ENCODE results near the gene HAS3. TPM values are rescaled to one million over a fixed set of nuclear protein-coding genes. Genes with fewer than 3 reads are reported as not detected.
"Not testable (repeated sequence)": the region's sequence is repeated elsewhere in the genome, so short reads cannot be mapped to it uniquely, and the experiment has no call there.

The HAS3 gene, protein sequence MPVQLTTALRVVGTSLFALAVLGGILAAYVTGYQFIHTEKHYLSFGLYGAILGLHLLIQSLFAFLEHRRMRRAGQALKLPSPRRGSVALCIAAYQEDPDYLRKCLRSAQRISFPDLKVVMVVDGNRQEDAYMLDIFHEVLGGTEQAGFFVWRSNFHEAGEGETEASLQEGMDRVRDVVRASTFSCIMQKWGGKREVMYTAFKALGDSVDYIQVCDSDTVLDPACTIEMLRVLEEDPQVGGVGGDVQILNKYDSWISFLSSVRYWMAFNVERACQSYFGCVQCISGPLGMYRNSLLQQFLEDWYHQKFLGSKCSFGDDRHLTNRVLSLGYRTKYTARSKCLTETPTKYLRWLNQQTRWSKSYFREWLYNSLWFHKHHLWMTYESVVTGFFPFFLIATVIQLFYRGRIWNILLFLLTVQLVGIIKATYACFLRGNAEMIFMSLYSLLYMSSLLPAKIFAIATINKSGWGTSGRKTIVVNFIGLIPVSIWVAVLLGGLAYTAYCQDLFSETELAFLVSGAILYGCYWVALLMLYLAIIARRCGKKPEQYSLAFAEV
- polyA plus RNA-seq (ENCODE audit: insufficient read length in 4 of 4), result 1 to 10 TPM; 3.5 to 4.6 (median 3.8) TPM

DNA sequence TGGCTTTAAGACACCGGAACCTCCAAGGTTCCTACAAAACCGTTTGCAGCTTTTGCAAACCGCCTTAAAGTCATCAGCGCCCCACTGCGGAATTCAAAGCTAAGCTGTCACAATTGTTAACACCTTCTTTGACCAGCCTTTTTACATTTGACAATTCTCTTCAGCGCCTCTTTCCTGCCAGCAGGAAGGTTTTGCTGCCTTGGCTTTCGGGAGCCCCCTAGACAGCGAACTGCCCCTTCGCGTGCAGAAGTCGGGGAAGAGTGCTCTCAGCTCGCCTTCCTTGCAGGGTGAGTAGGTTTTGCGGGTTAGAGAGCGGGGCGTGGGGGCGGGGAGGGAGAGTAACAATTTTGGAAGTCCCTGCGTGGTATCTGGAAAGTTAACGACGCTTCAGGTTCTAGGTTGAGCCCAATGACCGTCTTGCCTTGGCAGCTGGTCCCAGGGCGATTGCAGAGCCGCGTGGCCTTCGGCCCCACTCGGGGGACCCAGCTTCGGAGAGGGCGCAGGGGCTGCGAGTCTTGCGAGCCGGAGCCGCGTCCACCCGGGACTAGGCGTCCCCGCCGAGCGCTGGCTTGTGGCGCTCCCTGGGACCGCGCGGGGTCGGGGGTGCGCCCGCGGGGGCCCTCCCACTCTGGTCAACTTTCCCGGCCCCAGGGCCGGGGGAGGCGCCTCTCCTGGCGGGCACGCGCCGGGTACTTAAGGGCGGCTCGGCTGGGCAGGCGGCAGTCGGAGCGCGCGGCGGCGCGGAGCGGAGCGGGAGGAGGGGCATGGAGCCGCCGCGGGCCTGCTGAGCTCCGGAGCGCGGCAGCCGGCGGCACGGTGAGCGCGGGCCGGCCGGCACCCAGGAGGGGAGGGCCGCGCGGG lies at the start of gene HAS3:
TSS of gene HAS3 (plus strand) at position 153 of the 861 bp plus-strand sequence. CDS start 3,743 bp downstream, outside the sequence.
- no peak for DNase-seq (ENCODE audit: low read depth in 4 of 4, low spot score in 2 of 4)

DNA sequence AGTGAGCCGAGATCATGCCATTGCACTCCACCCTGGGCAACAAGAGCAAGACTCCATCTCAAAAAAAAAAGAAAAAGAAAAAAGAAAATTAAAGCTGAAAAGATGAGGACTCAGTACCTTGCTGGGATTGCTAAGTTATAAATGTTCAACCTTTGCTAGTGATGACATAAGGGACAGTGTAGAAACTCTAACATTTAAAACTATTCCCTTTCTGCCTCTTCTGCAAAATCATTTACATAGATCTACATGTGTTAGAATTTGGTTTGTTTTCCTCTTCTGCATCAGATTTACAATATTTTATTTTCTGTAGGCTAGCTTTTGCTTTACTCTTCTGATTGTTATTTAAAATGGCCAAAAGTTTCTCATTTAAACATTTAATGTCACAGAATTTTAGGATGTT lies 49.5 kb upstream of the HAS3 start:
- DNase-seq (ENCODE audit: low read depth in 4 of 4, low spot score in 2 of 4), result no peak

- DNase-seq (ENCODE audit: low read depth in 4 of 4, low spot score in 2 of 4), result no peak
These were observed 49.0 kb upstream of the HAS3 start for GRCh38 chr16:69056421-69056820.

GRCh38 chr16:69057400-69058378 lies 47.8 kb upstream of the HAS3 start:
- no peak for DNase-seq (ENCODE audit: low read depth in 4 of 4, low spot score in 2 of 4)

DNA sequence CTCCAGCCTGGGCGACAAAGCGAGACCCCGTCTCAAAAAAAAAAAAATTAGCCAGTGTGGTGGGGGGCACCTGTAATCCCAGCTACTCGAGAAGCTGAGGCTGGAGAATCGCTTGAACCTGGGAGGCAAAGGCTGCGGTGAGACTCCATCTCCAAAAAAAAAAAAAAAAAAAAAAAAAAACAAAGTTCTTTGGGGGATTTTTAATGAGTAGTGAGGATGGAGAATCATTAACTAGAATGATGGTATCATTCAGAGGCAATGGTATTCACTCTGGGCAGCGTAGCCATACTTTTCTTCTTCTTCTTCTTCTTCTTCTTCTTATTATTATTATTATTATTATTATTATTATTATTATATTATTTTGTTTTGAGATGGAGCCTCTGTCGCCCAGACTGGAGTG lies 42.0 kb upstream of the HAS3 start:
- DNase-seq (ENCODE audit: low read depth in 4 of 4, low spot score in 2 of 4), result not testable (repeated sequence)

- DNase-seq (ENCODE audit: low read depth in 4 of 4, low spot score in 2 of 4), result no peak
These were observed 41.2 kb upstream of the HAS3 start for GRCh38 chr16:69064124-69064763.

DNA sequence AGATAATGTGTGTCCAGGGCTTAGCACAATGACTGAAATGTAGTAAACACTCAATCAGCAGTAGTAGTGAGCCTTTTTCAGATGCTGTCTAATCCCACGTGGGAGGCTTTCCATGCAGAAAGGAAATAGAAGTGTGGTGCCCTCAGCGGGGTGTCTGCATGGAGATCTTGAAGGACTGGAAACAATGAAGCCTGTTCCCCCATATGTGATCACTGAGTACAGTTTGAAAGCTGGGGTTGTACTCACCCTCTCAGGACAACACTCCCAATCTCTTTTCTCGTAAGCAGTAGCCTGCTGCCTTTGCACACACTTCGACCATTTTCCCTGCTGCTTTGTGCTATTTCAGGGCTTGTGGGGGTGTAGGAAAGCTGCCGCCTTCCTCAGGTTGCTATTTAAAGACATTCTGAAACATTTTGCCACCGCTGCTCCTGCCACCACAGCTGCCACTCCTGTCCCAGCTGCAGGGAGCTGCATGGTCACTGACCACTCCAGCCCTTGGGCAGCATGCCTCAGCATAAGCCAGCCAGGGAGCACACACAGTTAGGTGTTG lies 40.6 kb upstream of the HAS3 start:
- no peak for DNase-seq (ENCODE audit: low read depth in 4 of 4, low spot score in 2 of 4)

DNA sequence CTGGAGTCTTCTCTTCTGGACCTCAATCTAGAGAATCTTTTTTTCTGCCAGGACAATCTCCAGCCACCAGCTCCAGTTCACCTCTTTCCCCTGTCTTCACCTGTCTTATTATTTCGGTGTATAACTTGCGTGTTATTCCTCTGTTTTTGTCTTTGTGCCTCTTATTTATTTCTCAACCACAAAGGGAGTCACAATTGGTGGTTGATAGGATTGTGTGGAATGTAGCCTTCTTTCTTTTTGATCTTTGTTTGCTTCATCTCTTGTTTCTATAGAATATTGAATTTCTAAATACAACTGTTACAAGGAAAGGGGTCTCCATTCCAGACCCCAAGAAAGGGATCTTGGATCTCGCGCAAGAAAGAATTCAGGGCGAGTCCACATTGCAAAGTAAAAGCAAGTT lies 35.9 kb upstream of the HAS3 start:
- no peak for DNase-seq (ENCODE audit: low read depth in 4 of 4, low spot score in 2 of 4)

- no peak for DNase-seq (ENCODE audit: low read depth in 4 of 4, low spot score in 2 of 4)
These were observed 34.4 kb upstream of the HAS3 start for GRCh38 chr16:69071036-69071435.

DNA sequence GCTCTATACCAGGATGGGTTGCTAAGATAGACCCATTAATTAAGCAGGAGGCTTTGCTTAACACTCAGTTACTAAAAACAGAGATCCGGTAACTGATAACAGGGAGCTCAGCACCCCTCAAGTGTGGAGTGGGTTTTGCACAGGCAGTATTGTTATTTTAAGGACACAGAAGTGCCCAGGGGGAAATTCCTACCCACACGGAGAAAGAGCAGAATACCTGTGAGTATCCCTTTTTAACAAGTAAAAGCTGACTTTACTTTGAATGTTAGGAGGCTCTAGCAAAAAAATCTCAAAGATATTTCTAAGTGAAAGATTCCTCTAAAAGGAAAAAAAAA lies 32.8 kb upstream of the HAS3 start:
- no peak for DNase-seq (ENCODE audit: low read depth in 4 of 4, low spot score in 2 of 4)

DNA sequence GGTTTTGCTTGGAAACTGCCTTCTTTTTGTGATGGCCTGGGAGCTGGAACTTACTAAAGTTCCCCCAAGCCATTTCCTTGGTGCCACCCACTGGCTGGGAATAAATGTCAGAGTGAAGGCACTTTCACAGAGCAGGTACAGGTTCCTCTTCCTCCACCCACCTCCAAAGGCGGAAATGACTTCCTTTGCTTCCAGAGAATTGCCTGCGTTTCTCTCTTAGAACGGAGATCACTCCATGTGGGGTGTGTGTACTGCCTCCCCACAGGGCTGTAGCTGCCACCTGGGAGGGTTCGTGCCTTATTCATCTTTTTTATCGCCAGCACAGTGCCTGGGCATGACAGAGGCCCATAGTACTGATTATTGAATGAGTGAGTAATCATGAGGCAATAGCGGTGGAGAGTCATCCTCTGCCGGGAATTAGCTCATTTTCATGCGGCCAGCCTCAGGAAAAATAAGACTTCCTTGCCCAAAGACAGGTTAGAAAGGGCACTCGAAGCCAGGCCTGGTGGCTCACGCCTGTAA lies 32.2 kb upstream of the HAS3 start:
- no peak for DNase-seq (ENCODE audit: low read depth in 4 of 4, low spot score in 2 of 4)

DNA sequence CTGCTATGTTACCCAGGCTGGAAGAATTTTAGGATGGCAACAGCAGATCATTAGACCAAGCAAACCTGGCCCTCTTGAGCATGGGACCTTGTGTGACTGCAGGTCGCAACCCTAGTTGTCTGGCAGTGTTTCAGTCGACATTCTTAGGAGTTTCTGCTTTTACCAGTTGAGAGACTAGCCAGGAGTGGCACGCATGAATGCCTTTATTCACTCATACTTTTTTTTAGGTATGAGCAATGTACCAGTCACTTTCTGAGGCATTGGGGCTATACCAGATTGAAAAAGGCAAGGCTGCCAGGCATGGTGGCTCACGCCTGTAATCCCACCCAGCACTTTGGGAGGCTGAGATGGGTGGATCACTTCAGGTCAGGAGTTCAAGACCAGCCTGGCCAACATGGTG lies 28.2 kb upstream of the HAS3 start:
- DNase-seq (ENCODE audit: low read depth in 4 of 4, low spot score in 2 of 4), result no peak

DNA sequence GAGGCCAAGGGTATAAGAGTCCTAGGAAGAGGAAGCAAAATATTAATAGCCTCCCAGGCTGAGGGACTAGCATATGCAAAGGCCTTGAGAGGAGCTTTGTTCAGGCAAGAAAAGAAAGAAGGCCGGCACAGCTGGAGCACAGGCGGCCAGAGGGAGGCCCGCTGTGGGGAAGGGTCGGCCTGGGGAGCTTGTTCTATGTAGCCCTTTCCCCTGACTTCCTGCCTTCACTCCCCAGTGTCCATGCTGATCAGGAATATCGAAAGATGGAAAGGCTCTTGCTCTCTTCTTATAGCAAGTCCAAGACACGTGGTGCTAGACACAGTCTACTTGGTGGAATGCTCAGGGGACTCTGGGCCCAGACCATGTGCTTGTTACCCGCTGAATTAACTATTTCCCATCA lies 27.4 kb upstream of the HAS3 start:
- no peak for DNase-seq (ENCODE audit: low read depth in 4 of 4, low spot score in 2 of 4)

DNA sequence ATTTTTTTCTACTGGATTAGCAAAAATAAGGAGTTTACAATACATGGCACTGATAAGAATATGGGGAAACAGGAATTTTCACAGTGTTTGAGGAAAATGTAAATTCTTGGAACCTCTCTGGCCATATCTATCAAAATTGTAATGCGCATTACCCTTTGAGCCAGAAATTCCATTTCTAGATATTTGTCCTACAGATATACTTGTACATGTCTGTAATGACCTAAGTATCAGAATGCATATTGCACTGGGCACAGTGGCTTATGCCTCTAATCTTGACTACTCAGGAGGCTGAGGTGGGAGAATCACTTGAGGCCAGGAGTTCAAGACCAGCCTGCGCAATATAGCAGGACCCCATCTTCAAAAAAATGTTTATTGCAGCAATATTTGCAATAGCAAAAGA lies 25.8 kb upstream of the HAS3 start:
- no peak for DNase-seq (ENCODE audit: low read depth in 4 of 4, low spot score in 2 of 4)

DNA sequence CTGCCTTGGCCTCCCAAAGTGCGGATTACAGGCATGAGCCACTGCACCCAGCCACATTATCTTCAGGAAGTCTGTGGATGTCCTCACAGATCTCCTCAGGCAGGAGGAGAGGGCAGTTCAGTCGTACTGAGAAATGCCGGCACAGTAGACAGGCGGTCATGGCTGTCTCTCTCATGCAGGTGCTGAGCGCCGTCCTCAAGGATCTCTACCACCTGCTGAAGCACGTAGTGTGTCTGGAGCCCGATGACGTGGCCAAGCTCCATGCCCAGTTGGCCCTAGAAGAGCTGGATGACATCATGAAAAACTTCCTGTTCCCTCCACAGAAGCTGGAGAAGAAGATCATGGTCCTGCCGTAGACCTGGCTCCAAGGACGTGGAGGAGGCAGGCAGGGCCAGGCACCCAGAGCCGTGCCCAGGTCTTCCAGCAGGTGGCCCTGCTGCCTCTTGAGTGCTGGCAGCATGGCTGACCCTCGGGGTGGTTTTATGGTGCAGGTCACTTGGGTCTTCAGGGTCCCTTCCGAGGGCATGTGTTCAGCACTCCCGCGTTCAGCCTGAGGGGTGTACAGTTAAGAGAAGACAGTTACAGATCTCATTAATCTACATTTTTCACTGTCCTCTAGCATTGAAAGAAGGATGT lies 22.0 kb upstream of the HAS3 start:
- DNase-seq (ENCODE audit: low read depth in 4 of 4, low spot score in 2 of 4), result no peak

DNA sequence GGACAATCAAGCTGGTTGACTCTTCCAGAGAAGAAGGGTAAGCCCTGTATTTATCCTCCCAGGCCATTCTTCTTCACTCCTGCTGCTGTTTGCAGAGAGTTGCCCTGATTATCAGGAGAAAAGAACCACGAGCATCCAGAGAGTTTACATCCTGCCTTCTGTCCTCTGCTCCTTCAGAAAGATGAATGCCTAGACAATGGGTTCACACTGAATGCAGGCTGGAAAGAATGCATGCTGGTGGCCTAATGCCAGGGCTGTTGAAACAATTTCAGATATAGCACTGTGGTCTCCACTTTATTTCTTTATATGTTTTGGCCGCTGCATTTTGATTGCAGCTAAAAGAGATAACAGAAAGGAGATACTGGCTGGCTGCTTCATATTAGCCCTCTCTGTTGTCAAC lies 21.2 kb upstream of the HAS3 start:
- DNase-seq (ENCODE audit: low read depth in 4 of 4, low spot score in 2 of 4), result no peak

GRCh38 chr16:69085032-69085695 lies 20.3 kb upstream of the HAS3 start:
- no peak for DNase-seq (ENCODE audit: low read depth in 4 of 4, low spot score in 2 of 4)

DNA sequence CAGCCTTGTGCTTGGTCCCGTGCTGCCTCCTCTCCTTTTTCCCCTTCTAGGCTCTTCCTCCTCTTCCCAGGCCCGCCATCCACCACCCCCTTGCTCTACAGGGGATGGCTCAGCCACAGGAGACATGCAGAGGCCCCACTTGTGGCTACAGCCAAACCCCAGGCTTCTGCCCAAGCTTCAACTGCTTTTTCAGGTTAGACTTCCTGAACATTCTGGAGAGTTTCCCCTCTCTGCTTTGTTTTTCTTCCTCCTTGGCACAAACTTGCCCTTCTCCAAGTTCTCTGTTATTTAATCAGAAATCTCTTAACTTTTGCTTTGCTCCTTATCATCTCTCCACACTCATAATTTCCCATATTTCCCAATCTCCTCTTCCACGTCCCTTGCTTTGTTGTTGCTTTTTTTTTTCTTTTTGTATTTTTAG lies 18.3 kb upstream of the HAS3 start:
- no peak for DNase-seq (ENCODE audit: low read depth in 4 of 4, low spot score in 2 of 4)

Data from left renal cortex interstitium (tissue), 4 donors.